Measurements from ENCODE around the gene ITGB1BP1. TPM values are rescaled to one million over a fixed set of nuclear protein-coding genes. Genes with fewer than 3 reads are reported as not detected.
A peak's percentile ranks its signal among the peaks of the same experiment; 100 is the strongest.

Gene ITGB1BP1
- total RNA-seq, 2 donors from 2014 or later = 38.7 to 64.4 TPM

DNA sequence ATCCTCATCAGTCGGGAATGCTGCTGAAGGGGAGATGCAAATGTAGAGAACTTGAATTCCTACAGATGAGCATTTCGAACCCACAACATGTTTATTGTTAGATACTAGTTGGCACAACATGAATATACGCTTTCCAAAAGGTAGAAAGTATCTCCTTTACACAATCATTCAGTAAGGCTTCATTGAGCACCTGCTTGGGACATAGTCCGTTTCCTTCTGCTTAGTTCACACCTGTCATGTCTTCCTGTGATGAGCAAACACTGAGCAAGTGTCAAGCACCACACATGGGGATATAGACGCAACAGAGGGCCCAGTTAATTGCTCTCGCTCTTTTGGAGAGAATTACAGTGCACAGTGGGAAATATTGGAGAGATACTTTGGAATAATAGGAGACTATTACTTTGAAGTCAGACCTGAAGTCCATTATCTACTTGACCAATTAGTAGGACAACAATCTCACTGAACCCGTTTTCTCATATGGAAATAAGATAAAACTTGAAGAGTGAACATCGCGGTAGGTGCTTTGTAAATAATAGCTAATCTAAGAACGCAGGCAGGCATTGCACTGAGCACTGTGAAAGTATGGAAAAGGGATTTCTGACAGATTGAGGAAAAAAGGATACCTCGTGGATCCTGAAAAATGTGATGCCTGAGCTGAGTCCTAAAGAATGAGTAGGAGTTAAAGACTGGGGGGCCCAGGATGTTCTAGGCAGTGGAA, 1.3 kb upstream of the ITGB1BP1 start:
- ATAC-seq (ENCODE audit: insufficient number of reproducible peaks, low FRiP score, low read depth) = no peak
- Histone ChIP-seq H3K9me3 (no peaks in the 10 kb centered on the region), H3K4me1 (ENCODE audit: control insufficient read depth in 1 of 2, low read depth in 2 of 2) (peaks cover 9 to 32% of the 10 kb centered on the region in 2 donors), H3K27ac (no peak overlapping the region), H3K36me3 (no peaks in the 10 kb centered on the region), H3K27me3 (replicated peaks; ENCODE audit: insufficient read depth) (no peaks in the 10 kb centered on the region), H3K4me3 (peak overlapping the region; percentile 78)
- no peak for DNase-seq (ENCODE audit: low spot score)
- TF ChIP-seq, protein P1, sequence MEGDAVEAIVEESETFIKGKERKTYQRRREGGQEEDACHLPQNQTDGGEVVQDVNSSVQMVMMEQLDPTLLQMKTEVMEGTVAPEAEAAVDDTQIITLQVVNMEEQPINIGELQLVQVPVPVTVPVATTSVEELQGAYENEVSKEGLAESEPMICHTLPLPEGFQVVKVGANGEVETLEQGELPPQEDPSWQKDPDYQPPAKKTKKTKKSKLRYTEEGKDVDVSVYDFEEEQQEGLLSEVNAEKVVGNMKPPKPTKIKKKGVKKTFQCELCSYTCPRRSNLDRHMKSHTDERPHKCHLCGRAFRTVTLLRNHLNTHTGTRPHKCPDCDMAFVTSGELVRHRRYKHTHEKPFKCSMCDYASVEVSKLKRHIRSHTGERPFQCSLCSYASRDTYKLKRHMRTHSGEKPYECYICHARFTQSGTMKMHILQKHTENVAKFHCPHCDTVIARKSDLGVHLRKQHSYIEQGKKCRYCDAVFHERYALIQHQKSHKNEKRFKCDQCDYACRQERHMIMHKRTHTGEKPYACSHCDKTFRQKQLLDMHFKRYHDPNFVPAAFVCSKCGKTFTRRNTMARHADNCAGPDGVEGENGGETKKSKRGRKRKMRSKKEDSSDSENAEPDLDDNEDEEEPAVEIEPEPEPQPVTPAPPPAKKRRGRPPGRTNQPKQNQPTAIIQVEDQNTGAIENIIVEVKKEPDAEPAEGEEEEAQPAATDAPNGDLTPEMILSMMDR (IDR thresholded peaks at IDR 0.05) = no peak

DNA sequence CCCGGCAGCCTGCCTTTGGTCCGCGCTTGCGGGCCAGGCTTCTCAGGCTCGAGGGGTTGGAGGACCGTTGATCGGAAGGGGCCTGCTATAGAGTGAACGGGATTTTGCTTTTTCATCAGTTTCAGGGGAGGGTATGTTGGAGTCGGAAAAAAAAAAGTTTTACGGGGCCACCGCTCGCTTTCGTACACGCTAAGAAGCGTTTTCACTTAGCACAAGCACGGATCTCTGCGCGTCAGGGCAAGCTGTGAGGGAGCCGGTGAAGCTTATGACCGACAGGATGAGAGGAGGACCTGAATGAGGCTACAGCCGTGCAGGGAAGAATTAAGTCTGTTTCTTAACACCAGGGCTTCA, 569 bp upstream of the ITGB1BP1 start:
- no peaks in the 10 kb centered on the region for H3K36me3 ChIP-seq
- TF ChIP-seq, protein P1 (IDR thresholded peaks at IDR 0.05) = no peak
- ATAC-seq (ENCODE audit: insufficient number of reproducible peaks, low FRiP score, low read depth) (no peak), DNase-seq (ENCODE audit: low spot score) (no peak)
- H3K4me3 ChIP-seq = peak overlapping the region; percentile 78
- H3K9me3 ChIP-seq = no peaks in the 10 kb centered on the region
- peaks cover 9 to 32% of the 10 kb centered on the region in 2 donors for H3K4me1 ChIP-seq (ENCODE audit: control insufficient read depth in 1 of 2, low read depth in 2 of 2)
- peak overlapping the region; percentile 86 to 88 for H3K27ac ChIP-seq
- no peaks in the 10 kb centered on the region for H3K27me3 ChIP-seq (replicated peaks; ENCODE audit: insufficient read depth)

DNA sequence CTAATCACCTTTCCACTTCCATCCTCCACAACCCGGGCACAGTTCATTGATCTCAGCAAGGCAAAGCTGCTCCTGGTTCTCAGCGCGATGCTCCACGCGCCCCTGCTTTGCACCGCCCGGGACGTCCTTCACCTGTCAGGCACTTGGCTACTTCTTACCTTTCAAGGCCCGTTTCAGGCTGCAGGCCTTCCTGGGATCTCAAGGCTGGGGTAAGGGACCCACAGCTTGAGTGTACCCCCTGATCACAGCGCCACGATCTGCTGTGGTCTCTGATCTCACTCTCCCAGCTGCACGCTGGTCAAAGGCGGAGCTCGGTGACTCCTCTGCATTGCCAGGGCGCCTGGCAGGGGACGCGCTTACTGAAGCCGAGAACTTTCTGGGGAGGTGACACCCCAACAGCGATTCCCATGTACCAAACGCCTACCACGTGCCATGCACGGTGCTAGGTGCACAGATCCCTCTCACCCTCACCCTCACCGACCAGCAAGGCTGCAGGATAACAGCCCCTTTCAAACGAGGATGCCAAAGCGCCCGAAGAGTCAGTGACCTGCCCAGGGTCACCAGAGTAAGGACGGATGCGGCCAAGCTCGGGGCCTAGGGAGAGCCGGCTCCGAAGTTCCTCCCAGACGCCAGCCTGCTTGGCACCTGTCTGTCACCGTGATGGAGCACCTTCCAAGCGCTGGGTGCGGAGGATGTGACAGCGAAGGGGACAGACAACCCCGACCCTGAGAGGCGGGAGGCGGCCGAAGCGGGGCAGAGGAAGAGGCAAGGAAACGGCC, 818 bp downstream of the ITGB1BP1 start:
- peaks cover 9 to 32% of the 10 kb centered on the region in 2 donors for H3K4me1 ChIP-seq (ENCODE audit: control insufficient read depth in 1 of 2, low read depth in 2 of 2)
- no peaks in the 10 kb centered on the region for H3K9me3 ChIP-seq
- peak overlapping the region; percentile 78 for H3K4me3 ChIP-seq
- DNase-seq (ENCODE audit: low spot score) (no peak), ATAC-seq (ENCODE audit: insufficient number of reproducible peaks, low FRiP score, low read depth) (no peak)
- H3K27ac ChIP-seq = peak overlapping the region; percentile 86 to 88
- H3K36me3 ChIP-seq = no peaks in the 10 kb centered on the region
- TF ChIP-seq, protein P1 (IDR thresholded peaks at IDR 0.05) = no peak
- H3K27me3 ChIP-seq (replicated peaks; ENCODE audit: insufficient read depth) = no peaks in the 10 kb centered on the region

DNA sequence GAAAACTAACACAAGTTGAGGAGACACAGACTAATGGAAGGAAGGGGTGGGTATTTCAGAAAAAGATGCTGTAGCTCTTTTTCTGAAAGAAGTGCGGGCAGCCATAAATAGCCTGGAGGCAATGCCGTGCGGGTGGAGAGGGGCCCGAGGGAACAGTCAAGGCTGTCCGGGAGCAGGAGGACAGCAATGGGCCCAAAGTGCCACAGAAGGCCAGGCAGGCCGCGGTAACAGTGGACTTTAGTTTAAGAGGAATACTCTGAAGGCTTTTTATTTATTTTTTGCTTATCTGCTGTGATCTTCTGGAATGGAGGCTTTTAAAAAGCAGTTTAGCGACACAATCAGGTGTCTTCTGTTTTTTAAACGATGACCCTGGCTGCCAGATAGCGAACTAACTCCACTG, 2.8 kb downstream of the ITGB1BP1 start:
- H3K4me1 ChIP-seq (ENCODE audit: control insufficient read depth in 1 of 2, low read depth in 2 of 2) = peaks cover 9 to 32% of the 10 kb centered on the region in 2 donors

DNA sequence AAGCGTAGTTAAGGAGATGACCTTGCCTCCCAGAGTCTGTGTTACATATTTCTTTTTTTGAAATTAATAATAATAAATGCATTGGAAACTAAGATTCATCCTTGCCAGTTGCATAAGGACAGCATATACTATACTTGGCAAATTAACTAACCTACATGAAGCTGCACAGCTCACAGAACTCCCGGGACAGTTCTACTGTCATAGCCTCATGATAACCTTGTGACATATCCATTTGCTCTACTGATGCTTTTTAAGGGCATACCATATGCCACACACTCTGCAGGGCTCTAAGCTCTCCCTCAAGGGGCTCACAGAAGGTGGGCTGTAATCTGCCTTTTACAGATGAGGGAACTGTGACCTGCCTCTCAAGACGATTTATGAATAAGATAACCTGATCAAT, 3.8 kb downstream of the ITGB1BP1 start:
- H3K4me3 ChIP-seq = no peak overlapping the region
- DNase-seq (ENCODE audit: low spot score) (no peak), ATAC-seq (ENCODE audit: insufficient number of reproducible peaks, low FRiP score, low read depth) (no peak)
- no peaks in the 10 kb centered on the region for H3K9me3 ChIP-seq
- no peaks in the 10 kb centered on the region for H3K27me3 ChIP-seq (replicated peaks; ENCODE audit: insufficient read depth)
- H3K4me1 ChIP-seq (ENCODE audit: control insufficient read depth in 1 of 2, low read depth in 2 of 2) = peaks cover 9 to 27% of the 10 kb centered on the region in 2 donors
- H3K36me3 ChIP-seq = no peaks in the 10 kb centered on the region
- no peak overlapping the region for H3K27ac ChIP-seq
- TF ChIP-seq, protein P1 (IDR thresholded peaks at IDR 0.05) = no peak

More for the DNA sequence above, 2.8 kb downstream of the ITGB1BP1 start:
- Histone ChIP-seq H3K27ac (no peak overlapping the region), H3K9me3 (no peaks in the 10 kb centered on the region), H3K36me3 (no peaks in the 10 kb centered on the region), H3K27me3 (replicated peaks; ENCODE audit: insufficient read depth) (no peaks in the 10 kb centered on the region), H3K4me3 (no peak overlapping the region)
- no peak for DNase-seq (ENCODE audit: low spot score)
- no peak for ATAC-seq (ENCODE audit: insufficient number of reproducible peaks, low FRiP score, low read depth)
- TF ChIP-seq, protein P1 (IDR thresholded peaks at IDR 0.05) = no peak
